Right hindlimb (tissue), 1 donor: ENCODE results near the gene CXXC1.
"Not testable (repeated sequence)": the region's sequence is repeated elsewhere in the genome, so short reads cannot be mapped to it uniquely, and the experiment has no call there.

ENCODE experiments used
- DNase-seq: peaks from one replicate; pipeline ENCODE4 v3.0.0-alpha.2; 2018

The CXXC1 gene

DNA sequence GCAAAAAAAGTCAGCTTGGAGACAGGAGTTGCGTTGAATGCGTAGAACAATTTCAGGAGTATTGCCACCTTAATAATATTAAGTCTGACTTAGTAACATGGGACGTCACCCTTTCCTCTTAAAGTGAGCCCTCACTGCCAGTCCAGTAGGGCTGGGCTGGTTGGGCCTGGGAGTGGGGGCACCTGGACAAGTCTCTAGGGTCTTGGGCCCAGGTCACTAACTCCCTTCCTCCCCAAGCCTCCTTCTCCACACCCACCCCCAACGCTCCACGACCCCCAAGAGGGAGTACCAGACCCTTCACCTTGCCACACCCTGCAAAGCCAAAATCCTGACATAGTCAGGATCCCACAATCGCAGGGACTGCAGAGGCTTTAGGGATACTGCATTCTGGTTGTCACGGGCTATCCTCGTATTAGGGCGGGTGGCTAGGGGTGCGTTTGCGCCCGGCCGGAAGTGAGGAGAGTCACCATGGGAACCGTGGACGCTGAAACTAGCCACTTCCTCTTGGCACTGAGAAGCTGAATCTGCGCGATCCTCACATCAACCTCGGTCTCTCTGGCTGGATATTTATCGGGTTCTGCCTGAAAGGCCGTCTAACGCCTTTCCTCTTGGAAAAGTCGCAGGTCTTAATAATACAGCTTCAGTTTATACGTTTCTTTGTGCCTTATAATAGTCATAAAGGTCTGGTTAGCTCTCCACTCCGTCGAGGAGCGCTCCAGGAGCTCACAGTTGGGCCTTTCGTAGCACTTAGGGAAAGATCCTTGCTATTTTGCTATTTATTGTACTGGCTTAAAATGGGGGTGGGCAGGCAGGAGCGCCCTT lies 10.3 kb upstream of the CXXC1 start:
- DNase-seq, result peak; percentile 84

- DNase-seq, result no peak
Observed at GRCh38 chr18:50293039-50293438, 5.5 kb upstream of the CXXC1 start.

GRCh38 chr18:50289108-50289443 lies 1.6 kb upstream of the CXXC1 start:
- no peak for DNase-seq

DNA sequence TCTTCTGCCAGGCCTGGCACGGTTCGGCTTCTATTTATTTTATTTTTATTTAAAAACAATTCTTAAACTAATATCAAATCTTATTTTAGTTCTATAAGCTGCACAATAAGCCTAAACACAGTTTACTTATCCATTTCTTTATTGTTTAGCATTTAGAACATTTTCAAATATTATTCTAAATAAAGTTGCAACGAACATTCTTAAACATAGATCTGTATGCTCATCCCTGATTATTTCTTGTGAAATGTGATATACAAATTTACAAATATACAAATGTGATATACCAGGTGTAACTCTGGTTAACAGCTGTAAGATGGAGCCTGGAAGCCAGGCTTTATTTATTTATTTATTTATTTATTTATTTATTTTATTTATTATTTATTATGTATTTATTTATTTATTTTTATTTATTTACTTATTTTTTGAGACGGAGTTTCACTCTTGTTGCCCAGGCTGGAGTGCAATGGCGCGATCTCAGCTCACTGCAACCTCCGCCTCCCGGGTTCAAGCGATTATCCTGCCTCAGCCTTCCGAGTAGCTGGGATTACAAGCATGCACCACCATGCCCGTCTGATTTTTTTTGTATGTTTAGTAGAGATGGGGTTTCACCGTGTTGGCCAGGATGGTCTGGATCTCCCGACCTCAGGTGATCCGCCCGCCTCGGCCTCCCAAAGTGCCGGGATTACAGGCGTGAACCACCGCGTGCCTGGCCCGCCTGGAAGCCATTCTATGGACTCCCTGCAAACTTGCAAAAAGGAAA lies 1.0 kb upstream of the CXXC1 start:
- DNase-seq, result not testable (repeated sequence)

DNA sequence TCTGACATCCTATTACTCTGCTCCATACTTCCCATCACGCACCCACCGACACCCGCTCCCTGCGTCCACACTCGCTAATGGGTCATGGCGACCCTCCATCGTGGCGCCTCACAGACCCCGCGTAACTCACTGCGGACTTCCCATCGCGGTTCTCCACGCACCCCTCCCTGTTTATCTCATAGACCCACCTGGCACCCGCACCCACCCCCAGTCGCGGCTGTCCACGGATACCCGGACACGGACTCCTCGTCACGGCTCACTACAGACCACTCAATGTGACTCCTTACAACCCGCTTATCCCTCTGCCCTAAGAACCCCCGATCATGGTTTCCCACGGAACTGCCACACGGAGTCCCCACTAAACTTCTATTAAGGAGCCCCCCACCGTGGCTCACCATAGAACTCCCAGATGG lies 458 bp downstream of the CXXC1 start:
- no peak for DNase-seq

GRCh38 chr18:50286391-50287027 lies 983 bp downstream of the CXXC1 start:
- no peak for DNase-seq

GRCh38 chr18:50285631-50286321 lies 1.7 kb downstream of the CXXC1 start:
- DNase-seq, result no peak

DNA sequence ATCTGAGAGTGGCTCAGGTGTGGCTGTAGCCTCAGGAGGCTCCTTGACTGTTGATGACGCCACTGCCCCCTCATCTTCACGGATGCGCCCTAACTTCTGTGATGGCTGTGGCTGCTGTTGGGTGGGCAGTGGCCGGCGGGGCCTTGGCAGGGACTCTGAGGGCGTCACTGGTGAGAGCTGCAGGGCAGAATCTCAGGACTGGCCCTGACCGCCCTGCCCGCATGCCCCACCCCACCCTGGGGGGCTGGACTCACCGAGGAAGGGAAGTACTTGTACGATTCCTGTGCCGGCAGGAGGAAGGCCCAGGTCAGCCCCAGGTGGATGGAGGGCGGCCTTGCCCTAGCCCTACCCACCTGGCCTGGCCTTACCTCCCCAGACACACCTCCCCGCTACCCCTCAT lies 2.4 kb downstream of the CXXC1 start:
- no peak for DNase-seq

DNA sequence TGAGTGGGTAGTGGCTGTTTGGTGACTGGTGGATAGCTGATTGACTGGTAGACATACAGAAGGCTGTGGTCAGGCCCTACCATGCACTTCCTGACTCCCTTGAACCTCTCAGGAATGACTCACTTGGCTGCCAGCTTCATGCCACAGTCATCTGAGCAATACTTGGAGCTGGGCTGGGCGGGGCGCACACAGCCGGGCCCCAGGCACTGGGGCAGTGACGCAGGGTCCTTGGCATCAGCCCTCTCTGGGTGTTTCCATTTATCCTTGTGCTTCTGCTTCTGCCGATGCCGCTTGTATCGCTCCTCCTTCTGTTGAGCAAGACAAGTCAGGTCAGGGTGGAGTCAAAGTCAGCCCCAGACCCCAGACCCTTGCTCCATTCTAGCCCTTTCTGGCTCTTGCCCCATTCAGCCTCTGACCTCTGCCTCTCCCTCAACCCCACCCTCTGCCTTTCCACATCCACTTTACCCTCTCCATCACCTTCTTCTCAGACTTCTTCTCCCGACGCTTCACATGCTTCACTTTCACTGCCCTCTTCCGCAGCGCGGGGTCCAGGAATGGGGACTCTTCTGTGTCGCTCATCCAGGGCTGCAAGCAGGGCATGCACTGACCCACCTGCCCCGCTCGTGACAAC lies 3.1 kb downstream of the CXXC1 start:
- DNase-seq, result no peak

DNA sequence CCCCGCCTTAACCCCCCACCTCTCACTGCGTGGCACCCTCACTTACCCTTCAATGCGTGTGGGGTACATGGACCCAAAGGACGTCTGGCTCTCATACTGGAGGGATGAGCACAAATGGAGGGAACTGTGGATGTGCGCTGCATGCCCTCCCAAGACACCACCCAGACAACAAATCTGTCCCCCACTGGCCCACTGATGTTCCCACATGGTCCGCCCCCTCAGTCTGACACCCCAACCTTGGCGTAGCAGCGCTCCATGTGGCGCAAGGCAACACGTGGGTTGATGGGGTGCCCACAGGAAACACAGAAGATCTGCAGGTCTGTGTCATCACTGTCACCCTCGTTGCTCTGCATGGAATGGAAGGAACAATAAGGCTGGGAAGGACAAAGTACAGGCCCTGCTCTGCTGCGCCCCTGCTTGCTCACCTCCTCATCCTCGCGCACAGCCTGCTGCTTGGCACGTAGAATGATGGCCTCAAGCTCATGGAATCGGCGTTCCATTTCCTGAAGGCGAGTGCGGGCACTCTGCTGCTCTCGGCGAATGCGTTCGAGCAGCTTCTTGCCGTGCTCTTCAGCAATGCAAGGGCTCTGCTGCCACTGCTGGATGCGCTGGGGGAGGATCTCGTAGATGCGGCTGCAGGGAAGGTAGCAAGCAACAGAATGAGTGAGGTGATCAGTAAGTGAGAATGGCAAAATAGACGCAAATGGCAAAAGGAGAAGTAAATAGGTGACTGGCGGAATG lies 3.9 kb downstream of the CXXC1 start:
- no peak for DNase-seq

DNA sequence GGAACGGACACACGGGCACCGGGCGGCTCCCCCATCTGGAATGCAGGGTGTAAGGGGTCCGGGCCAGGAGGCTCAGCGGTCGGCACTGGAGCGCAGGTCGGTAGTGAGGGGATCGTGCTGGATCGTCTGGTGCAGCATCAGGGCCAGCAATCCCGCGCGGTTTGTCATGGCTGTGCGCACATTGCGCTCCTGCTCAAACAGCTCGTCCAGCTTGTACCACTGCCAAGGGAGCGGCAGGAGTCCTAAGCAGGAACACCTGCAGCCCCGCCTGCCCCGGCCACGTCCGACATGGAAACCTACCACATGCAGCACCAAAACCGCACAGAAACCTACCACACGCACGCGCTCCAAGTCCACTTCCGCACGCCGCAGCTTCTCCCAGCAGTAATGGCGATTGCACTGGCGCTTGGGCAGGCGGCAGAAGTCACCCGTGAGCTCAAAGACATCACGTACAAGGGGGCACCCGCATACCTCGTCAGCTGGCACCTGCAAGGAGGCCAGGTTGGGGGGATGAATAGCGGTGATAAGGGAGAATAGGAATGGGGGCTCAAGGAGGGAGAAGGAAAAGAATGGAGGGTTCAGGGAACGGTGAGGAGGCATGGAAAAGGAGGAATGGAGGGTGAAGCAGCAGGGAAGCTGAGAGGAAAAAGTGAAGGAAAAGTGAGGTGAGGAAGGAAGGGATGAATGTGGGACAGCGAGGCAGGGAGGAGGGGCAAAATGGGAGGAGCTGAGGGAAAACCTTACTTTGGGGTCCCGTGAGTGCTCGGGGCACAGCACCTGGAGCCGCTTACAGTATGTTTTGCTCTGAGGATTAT lies 4.8 kb downstream of the CXXC1 start:
- DNase-seq, result no peak

DNA sequence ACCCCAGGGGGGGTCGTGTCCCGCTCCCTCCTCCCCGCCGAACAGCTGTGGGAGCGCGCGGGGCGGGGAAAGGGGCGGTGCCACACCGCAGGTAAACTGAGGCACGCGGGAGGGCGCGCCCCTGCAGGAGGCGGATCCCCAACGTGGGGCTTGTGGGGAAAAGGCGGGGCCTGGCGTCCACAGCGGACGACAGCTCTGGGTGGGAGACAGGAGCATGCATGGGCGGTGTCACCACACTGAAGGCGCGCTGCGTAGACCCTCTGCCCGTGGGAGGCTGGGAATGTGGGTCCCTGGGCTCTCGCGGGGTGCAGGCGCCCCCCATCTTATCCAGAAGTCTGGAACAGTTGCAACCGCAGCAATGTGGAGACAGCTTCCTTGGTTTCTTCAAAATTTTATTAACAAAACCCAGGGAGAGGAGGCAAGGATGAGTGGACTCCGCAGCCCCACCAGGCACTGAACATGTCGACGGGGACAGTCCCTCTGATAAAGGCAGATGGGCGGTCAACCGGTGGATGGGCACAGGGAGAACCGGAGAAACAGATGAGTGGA lies 5.4 kb downstream of the CXXC1 start:
- DNase-seq, result no peak

- DNase-seq, result peak; percentile 99
Observed at GRCh38 chr18:50281295-50281971, 6.1 kb downstream of the CXXC1 start, which contains the start of gene MBD1. MBD1 (minus strand) TSS chr18:50281523; CDS start chr18:50279992, 1,531 bp downstream.

DNA sequence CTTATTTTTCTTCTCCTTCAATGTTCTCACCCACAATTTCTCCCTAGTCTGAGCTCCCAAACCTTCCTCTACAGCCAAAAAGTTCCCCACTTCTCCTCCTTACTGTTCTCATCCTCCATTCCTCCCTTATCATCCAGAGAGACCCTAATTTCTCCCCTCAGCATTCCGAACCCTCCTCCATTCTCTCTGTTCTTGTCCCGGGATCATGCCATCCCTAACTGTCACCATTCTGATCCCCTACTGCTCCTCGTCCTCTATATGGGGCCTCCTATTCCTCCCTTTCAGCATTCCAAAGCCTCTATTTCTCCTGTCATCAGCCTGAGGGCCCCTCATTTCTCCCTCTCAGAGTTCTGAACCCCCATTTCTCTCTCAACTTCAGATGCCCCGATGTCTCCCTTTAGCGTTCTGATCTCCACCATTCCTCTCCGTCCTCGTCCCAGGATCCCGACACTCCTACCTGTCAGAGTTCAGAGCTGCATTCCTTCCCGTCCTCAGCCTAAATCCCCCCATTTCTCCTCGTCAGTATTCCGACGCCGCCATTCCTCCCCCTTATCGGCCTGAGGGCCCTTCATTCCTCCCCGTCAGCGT lies 6.7 kb downstream of the CXXC1 start:
- no peak for DNase-seq

GRCh38 chr18:50279752-50280151 lies 7.7 kb downstream of the CXXC1 start:
- no peak for DNase-seq

DNA sequence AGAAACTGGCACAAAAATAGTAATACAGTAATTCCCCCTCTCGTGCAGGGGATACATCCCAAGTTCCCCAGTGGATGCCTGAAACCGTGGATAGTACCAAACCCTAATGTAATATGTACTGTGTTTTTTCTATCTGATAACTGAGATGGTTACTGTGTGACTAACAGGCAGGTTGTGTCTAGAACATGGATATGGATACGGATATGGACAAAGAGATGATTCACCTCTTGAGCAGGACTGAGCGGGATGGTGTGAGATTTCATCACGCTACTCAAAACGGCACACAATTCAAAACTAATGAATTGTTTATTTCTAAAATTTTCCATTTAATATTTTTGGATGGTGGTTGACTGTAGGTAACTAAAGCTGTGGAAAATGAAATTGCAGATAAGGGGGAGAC lies 9.6 kb downstream of the CXXC1 start:
- DNase-seq, result no peak

GRCh38 chr18:50276452-50276851 lies 11.0 kb downstream of the CXXC1 start:
- no peak for DNase-seq

DNA sequence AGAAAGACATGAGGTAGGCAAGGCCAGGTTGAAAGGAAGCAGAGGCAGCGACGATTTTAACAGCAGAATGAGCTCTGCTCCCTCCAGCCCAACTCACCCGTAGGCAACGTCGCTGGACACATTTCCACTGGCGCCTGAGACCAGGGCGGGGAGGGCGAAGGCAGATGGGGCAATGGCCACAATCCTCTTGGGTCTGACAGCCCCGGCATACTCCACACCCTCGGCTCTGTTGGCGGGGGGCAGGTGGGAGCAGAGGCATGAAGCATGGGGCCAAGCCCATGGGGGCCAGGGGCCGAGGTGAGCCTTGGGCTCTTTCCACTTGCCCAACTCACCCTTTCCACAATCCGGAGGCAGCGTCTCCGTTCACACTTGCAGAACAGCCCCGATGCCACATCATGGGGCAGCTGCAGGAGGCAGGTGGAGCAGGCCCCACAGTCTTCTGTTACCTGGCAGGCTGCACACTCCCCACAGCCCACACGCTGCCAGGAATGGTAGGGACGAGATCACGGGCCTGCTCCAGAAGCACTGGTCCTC lies 11.9 kb downstream of the CXXC1 start:
- no peak for DNase-seq

DNA sequence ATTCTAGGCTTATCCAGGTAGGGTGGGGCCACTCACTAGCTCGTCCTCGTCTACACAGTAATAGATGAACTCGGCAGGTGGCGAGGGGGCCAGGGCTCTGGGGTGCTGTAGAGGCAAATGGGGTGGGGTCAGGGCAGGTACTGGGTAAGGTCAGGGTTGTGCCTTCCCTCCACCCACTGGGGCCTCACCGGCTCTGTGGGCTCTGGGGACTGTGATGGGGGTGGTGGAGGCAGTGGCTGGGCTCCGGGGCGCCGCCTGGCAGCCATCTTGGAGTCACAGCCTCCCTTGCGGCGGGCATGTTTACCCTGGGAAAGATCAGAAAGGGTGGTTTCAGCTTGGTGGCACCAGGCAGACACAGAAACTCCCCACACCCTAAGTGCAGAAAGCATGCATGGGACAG lies 12.6 kb downstream of the CXXC1 start:
- no peak for DNase-seq
